ENCODE measurements around the gene LHX4.

Gene LHX4

DNA sequence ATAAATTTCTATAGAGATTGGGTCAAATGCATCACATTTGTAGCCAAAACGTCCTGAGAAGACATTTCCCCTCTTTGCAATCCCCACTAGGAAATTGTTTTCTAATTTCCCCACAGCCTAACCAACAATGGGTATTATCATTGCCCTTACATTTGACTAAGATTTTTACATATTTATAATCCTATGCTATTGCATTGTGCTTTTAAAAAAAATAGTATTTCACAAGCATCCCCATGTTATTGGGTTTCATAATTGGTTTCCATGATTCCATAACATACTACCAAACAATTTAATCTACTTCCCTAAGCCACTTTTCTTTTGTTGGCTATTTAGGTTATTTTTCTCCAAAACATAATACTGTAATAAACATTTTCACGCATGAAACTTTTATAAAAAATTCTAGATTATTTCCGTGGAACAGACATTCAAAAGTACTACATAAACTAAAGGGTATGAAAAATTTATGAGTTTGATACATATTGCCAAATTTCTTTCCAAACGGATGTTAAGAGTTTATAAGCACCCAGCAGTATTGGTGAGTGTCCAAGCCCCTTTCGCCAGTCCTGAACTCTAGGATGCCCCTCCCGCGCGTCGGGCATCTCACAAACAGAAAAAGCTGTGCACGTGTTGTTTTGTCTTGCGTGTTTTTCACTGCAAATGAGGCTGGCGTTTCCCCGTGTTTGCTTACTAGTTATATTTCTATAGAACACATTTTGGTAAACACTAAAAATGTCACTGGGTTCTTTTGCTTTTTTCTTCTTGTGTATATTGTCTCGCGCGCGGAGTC lies 2.0 kb upstream of the LHX4 start:
- DNase-seq (ENCODE audit: low spot score) = no peak

DNA sequence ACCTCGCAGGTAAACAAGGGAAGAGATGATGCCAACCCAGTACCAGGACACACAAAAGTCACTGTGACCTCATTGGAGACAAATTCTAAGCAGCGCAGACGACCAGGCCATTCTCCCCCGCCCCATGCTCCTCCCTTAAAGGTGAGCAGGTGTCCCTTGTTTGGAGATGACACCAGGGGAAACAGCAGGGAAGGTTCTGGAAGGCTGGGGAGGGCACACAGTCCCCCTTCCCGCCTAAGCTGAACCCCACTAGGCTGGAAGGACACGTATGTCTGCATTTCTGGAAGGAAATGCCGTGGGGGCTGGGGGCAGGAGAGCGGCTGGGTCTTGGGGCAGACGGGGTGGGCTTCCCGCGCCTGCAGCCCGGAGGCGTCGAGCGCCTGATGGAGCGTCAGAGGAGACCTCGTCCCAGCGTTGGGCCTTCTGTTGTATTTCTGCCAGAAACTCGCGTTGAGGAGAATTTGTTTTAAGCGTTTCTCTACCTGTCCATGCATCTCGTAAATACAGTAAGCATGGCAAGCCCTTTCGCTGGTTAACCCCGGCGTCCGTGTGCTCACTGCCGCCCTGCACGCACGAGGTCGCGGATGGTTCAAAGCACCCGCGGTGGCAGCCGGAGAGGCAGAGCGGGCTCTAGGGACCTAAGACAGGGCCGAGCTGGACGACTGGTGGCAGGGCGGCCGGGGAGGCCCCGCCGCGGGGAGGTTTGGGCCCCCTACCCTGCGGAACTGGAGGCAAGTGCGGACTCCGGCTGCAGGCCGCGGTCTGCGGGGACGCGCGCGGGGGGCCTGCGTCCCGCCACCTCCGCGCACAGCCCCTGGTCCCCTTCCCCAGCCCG lies 1.2 kb upstream of the LHX4 start:
- DNase-seq (ENCODE audit: low spot score) = no peak

DNA sequence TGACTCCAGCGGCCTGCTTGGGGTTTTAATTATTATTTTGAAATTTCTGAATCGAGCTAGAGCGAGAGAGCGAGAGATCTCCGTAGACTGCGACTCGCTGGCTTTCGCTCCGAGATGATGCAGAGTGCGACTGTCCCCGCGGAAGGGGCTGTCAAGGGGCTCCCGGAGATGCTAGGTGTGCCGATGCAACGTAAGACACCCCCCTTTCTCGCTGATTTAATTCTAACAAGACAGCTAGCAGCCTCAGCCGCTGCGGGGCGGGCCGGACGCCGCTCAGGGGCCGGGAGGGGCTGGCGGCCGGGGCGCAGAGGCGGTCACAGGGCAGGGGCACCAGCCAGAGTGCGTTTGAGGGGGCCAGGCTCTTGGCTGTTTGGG lies 339 bp downstream of the LHX4 start:
- no peak for DNase-seq (ENCODE audit: low spot score)

DNA sequence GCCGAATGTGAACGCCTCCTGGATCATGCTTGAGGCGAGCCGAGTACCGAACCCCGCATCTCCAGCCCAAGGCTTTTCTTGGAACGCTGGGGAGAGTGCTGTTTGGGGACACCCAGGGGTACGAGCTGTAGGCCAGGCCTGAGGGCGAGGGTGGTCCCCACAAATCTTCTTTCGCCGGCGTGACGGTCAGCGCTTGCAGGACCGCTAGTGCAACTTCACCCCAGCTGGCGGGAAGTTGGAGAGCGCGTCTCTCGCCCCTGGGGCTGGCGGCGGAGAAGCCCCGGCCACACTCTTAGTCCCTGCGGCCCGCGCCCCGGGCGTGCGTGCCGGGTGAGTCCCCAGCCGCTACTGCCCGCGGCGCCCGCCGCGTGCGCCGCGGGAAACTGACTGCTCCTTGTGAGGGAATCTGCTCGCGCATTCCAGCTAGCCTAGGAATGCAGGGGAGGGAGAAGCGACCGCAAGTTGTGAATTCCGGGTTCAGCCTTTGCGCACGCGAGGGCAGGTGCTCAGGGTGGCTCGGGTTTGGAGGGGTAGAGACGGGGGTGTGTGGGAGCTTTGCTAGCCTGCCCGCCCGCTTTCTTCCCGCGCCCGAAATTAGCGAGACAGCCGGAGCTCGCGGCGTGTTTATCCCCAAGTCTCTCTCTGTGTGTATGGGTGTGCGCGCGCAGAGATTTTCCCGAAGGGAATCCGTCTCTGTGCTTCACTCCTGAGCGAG lies 884 bp downstream of the LHX4 start:
- no peak for DNase-seq (ENCODE audit: low spot score)

DNA sequence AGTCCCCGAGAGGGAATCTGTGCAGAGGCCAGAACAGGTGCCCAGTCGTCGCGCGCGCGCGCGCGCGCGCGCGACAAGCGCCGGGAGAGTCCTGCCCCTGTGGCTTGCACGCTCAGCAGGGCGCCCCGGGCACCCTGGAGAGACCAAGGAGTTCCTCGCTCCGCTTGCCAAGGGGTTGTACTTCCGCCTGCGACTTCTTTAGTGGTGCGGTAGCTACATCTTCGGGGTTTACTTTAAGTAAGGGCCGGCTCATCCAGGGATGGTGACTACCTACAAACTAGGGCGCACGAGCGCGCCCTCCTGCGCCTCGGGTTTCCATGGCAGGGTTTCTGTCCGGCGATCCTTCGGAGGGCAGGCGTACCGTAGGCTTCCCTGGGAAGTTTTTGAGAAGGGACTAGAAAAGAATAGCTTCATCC lies 1.4 kb downstream of the LHX4 start:
- DNase-seq (ENCODE audit: low spot score) = no peak

DNA sequence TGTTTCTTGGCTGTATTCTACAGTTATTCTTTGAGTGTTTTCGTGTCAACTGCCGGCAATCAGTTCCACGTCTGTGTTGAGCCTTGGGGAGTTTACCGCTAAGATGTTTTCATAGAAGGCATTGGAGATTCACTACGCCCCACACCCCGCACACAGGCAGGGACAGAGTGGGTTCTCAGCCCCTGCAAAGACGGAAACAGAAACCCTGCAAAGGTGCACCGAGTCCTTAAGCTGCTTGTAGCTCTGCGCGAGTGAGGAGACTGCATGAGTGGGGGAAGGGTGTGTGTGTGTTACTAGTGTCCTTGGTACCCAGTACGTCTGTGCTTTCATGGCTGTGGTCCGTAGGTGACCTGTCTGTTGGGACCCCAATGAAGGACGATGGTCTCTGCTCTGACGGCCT lies 1.9 kb downstream of the LHX4 start:
- DNase-seq (ENCODE audit: low spot score) = no peak

DNA sequence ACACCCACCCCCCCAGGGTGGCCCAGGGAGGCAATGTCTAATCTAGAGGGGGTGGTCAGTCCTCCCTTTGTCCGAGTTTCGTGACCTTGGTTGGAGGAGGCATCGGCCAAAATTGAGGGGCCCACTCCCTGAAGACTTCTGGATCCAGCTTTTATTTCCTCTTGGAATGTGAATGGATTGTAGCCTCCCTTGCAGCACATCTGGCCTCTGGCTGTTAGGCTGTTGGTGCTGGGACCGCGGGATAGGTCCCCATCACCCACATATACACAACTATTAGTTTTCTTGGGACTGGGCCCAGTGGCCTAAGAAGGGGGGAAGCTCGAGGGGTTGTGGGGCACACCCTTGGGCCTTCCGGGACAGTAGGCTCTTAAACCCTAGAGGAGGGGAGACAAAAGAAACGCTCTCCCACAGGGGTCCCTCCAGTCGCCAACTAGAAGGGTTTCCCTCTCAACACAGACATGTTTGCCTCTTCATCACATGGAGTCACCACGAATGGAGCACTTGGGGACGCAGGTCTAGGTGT lies 2.5 kb downstream of the LHX4 start:
- no peak for DNase-seq (ENCODE audit: low spot score)

DNA sequence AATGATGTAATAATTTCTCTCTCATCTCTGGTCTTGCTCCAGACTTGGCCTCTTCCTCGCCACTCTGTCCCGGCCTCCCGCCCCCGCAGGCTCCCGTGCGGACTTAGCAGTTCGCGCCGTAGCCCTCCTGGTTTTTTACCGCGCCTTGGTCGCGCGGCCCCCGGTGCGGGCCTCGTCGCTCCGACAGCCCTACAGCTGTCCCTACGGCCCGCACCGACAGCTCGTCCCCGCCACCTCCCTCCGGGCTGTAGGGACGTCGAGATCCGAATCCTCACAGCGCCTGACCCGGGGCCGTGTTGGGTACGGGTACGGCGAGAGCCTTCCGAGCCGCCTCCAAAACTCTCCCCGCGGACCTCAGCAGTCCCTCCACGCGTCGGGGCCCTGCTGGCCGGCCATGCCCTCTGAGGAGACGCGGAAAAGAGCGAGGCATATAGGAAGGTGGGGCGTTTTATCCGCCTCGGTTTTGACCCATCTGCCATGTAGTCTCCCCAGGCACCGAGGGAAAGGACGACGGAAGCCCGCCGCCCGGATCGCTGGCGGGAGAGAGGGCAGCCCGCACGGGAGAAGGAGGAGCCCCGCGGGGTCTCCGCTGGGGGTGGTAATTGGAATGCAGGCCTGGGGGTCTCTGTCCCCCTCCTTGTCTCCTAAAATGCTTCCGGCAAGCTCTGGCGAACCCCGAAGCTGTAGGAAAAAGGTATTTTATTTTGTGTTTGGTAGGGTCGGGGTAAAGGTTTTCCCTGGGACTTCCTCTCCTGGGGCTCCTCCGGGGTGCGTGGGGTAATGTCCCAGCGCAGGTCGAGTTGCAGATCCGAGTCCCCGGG lies 3.3 kb downstream of the LHX4 start:
- DNase-seq (ENCODE audit: low spot score) = no peak

DNA sequence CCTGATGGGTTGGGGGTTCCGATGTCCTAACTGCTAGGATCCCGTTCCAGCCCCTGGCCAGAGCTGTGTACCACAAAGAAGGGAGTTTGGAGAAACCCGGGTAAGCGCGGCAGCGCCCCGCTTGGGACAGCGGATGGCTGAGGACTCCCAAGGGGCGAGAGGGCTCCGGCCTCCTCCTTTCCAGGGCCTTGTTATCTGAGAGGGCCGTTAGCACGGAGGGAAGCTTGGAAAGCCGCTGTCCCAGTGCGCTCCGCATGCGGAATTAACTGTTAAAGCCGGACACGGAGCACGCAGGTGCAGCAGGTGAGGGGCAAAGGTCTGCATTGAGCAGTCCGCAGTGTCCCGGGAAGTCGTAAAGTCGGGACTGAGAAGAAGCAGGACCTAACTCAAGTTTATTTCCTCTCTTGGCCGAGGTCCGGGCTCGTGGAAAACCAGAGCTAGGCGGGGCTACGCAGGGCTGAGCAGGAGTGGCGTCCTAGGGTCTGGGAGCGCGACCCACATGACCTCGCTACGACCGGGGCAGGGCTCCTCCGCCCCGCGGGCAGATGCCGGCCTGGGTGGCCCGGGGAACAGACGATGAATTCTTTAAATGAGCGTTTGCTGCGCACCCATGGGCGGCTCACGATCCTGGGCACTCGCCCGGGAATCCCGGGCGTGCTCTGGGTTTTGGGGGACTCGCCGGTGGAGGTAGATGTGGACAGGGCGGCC lies 4.5 kb downstream of the LHX4 start:
- DNase-seq (ENCODE audit: low spot score) = no peak

DNA sequence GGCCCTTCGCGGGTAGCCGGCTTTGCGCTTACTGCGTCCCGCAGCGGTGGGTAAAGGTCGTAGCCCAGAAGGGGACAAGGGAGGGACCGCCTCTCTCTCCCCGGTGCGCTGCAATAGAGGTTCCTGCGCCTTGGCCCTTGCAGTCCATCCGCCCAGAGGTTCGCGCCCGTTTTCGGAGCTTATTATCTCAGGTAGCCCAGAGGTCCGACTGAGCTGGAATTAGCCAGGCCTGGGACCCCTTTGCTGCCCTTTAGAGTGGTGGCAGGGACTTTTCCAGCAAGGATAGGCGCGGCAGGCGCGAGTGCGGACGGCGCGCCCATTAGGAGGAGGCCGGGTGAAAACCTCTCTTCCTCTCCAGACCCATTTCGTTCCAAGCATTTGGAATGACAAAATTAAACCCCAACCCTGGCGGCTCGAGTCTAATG lies 5.0 kb downstream of the LHX4 start:
- no peak for DNase-seq (ENCODE audit: low spot score)

DNA sequence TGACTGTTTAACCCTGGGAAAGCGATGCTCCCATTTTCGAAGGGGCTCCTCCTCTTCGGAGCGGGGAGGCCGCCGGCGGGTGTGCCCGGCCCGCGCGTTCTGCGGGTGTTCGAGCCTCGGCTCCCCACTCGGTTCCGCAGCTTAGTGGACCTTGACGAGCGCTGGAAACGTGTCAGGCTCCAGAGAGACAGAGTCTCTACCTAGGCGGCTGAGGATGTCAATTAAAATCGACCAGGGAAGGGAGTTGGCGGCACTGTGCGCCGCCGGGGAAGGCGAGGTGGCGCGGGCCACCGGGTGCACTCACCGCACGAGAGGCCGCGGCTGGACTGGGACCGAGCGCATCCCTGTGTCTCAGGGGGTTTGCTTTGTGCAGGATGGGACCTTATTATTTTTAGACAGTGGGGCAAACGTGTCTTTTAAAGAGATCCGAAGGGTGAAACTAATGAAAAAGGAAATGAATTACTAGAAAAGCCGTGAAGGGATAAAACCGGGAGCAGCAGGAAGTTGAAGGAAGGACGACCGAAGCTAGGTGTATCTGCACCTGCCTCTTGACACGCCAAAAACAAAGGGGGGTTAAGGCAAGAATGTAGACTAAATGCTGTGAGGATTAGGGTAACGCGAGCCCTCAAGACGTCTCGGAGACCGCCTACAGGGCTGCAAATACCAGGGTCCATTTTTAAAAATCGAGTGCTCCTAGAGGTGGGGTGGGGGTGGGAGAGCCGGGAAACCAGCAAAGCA lies 5.6 kb downstream of the LHX4 start:
- no peak for DNase-seq (ENCODE audit: low spot score)

DNA sequence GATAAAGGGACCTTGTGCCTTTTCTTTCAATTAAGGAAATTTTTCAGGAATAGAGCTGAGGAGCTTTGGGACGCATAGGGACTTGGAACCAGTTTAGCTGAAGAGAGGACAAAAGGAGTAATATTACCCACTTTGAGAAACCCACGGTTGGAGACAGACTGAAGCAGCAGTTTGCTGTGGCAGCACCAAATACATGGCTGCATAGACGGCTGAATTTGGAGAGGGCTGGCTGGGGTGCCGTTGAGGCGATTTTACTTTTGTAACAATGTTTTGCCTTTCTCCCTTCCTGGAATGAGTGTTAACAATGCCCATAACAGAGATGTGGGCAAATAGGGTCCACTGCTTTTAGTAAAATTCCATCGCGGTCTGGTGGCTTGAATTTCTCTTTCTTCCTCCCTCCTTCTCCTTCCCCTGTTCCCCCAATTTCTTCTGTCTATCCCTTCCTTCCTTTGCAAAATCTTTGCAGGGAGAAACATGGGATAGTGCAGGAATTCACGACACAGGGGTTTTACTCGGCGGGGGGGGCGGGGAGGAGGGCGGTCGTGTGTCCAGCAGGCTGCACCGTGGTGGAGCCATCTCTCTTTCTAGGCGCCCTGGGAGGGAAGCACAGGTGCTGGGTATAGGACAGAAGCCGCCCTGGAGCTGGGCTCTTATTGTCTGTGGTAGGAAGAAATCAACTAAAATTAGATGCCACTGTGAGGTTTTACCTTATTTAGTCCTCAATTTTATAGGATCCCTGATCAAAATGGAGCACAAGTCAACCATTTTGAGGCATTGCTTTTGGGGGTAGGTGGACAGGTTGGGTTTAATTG lies 6.8 kb downstream of the LHX4 start:
- DNase-seq (ENCODE audit: low spot score) = no peak

DNA sequence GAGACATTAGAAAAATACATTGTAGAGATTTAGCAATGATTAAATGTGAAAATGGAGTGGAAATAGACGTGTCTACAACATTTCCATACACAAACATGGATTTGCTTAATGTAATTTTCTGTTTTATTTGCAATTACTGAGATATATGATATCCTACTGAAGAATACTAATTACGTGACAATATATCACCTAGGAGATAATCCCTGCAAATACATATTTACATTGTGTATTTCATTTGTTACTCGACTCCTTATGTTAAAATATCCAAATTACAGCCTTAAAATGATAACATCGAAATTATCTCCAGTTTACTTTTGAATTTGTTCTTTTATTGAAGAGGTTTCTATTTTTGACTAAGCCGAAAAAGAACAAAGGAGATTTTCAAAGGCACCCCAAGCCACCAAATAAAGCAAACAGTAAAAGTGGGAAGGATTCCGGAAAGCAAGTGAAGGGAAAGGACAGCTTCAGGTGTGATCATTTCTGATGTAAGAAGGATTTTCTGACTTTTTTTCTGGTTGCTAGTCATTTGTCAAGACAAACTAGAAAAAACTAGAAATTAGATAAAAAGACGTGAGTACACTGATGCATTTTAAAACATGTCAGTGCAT lies 7.9 kb downstream of the LHX4 start:
- no peak for DNase-seq (ENCODE audit: low spot score)

DNA sequence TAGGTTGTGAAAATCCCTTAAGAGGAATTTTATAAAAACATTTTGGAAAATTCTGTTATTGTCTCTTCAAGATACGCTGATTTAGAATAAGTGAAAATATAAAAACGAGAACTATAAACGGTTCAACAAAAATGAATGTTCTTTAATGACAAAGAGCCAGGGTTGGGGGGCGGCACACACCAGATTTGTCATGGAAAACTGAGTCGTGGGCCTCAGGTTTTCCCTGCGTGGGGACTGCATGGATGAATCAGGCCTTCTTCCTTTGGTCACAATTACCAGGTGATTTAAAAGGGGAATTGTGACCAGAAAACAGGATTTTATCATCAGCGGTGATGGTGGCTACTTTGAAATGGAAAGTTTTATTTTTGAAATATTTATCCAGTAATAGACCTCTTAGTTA lies 8.6 kb downstream of the LHX4 start:
- no peak for DNase-seq (ENCODE audit: low spot score)

DNA sequence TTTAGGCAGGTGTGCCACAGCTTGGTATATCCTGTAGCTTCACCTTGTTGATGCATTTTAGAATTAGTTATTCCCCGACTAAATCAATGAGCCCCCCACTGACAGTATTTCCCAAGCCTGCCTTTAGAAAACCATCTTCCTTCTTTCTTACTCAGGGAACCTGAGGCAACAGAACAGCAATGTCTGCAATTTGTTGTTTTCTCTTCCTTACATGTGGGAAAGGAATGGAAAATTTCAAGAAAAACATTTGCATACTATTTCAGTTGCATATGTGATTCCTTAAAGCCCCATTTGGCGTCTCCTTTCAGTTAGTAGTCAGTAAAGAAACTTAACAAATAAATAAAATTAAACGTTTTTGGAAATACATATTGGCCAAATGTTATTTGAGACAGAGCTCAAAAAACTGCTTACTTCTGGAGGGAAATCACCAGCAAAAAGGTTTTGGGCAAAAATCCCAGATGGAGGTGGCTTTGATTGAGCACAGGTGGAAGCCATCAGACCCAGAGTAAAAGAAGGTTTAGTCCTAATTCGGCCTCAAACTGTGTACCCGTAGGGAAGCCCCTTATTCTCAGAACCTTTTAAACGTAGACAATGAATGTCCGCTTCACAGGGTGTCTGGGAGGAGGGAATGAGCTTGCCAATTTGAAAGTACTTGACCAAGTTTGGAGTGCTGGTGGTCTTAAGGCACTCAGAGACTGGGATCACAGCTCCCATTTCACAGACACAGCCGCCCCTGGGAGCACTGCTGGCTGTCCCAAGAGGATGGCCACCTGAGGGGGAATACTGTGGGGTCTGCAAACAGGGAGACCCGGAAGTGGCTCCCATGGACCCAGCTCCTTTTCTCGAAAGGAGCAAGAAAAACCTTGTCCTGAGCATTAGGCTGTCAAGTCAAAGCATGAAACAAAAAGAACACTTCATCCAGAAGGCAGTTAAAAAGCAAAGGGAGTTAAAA lies 9.4 kb downstream of the LHX4 start:
- no peak for DNase-seq (ENCODE audit: low spot score)

DNA sequence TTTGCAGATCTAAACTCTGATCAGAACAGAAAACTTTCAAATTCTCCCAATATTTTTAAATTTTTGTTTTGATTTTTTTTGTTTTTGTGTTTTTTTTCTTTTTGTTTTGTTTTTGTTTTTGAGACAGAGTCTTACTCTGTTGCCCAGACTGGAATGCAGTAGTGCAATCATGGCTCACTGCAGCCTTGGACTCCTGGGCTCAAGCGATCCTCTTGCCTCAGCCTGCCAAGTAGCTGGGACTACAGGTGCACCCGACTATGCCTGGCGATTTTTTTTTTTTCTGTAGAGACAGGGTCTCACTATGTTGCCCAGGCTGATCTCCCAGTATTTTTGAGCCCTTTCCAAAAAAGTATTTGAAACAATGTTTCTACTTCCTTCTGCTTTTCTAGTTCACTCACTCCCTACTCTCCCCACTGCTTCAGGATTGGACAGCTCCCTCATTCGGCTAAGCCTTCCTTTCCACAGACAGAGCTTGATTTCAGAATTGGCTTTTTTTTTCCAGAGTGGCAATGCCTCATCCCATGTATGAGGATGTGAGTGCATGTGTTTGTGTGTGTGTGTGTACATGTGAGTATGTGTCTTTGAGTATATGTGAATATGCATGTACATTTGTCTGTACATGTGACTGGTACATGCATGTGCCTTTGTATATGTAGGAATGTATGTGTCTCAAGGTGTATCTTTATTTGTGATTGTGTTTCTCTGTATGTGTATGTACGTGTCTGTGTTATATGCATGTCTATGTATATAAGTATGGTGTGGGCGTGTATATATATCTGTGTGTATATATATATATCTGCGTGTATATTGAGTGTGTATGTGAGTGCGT lies 11.9 kb downstream of the LHX4 start:
- DNase-seq (ENCODE audit: low spot score) = no peak
